GM21447 (cell line): Measurements from ENCODE around the gene MICU1.
"Not testable (repeated sequence)": the region's sequence is repeated elsewhere in the genome, so short reads cannot be mapped to it uniquely, and the experiment has no call there.

Source experiments
- ATAC-seq: cut with Tn5 transposase; IDR thresholded peaks from one replicate; pipeline ENCODE4 v1.9.1; 2021; ENCODE audit not compliant: unreplicated experiment

Gene MICU1

GRCh38 chr10:72459301-72459700 is 166.6 kb downstream of the MICU1 start:
- no peak for ATAC-seq

- no peak for ATAC-seq
Observed at GRCh38 chr10:72455889-72456595, 169.8 kb downstream of the MICU1 start.

GRCh38 chr10:72449941-72450441 is 175.9 kb downstream of the MICU1 start:
- ATAC-seq = no peak

GRCh38 chr10:72445851-72446250 is 180.0 kb downstream of the MICU1 start:
- ATAC-seq = no peak

- ATAC-seq = not testable (repeated sequence)
Observed at GRCh38 chr10:72442969-72443368, 182.9 kb downstream of the MICU1 start.

GRCh38 chr10:72435570-72435969 is 190.3 kb downstream of the MICU1 start:
- no peak for ATAC-seq

- not testable (repeated sequence) for ATAC-seq
Observed at GRCh38 chr10:72430936-72431335, 194.9 kb downstream of the MICU1 start.

- ATAC-seq = no peak
Observed at GRCh38 chr10:72429931-72430330, 195.9 kb downstream of the MICU1 start.

GRCh38 chr10:72426986-72427385 is 198.9 kb downstream of the MICU1 start:
- no peak for ATAC-seq

- ATAC-seq = no peak
Observed at GRCh38 chr10:72425133-72425532, 200.7 kb downstream of the MICU1 start.

- no peak for ATAC-seq
Observed at GRCh38 chr10:72424561-72424960, 201.3 kb downstream of the MICU1 start.

- ATAC-seq = no peak
Observed at GRCh38 chr10:72423426-72423825, 202.5 kb downstream of the MICU1 start.

- no peak for ATAC-seq
Observed at GRCh38 chr10:72421885-72422540, 203.9 kb downstream of the MICU1 start.

GRCh38 chr10:72419241-72419640 is 206.6 kb downstream of the MICU1 start:
- no peak for ATAC-seq

GRCh38 chr10:72418679-72419078 is 207.2 kb downstream of the MICU1 start:
- no peak for ATAC-seq

GRCh38 chr10:72417971-72418370 is 207.9 kb downstream of the MICU1 start:
- ATAC-seq = no peak

GRCh38 chr10:72416661-72417060 is 209.2 kb downstream of the MICU1 start:
- ATAC-seq = no peak

- ATAC-seq = no peak
Observed at GRCh38 chr10:72414642-72415041, 211.2 kb downstream of the MICU1 start.

GRCh38 chr10:72409167-72409566 is 216.7 kb downstream of the MICU1 start:
- ATAC-seq = no peak

- no peak for ATAC-seq
Observed at GRCh38 chr10:72407927-72408600, 217.8 kb downstream of the MICU1 start.

GRCh38 chr10:72407471-72407870 is 218.4 kb downstream of the MICU1 start:
- no peak for ATAC-seq

GRCh38 chr10:72395581-72395980 is 230.3 kb downstream of the MICU1 start:
- not testable (repeated sequence) for ATAC-seq
